H1 (cell line): ENCODE data around the gene RFX1. TPM values are rescaled to one million over a fixed set of nuclear protein-coding genes. Genes with fewer than 3 reads are reported as not detected.

Experiments used
- CTCF ChIA-PET: fragments of 300-600 bp; sonication (Branson Sonifier 250); formaldehyde crosslinking; loops from one replicate; lab custom pipeline; 2021; ENCODE audit not compliant: partially characterized antibody; lab: Charles Lee
- POLR2A ChIA-PET: fragments of 300-600 bp; sonication (Branson Sonifier 250); formaldehyde crosslinking; loops from one replicate; lab custom pipeline; 2021; ENCODE audit warnings: inconsistent platforms; ENCODE audit not compliant: partially characterized antibody; lab: Charles Lee
- DNase-seq, 2 experiments: peaks; one replicate each; pipeline versions ENCODE4 v3.0.0 to v3.0.0-alpha.2; 2010 to 2022; ENCODE audit warnings: low spot score in 2 of 2, low read depth in 1 of 2, mixed read lengths in 1 of 2
- FAIRE-seq: peaks from 2 replicates; lab custom pipeline; 2011; peaks lifted over from hg19 to GRCh38; lab: Jason Lieb, UNC
- H2AFZ ChIP-seq: 2 replicates; pipeline ENCODE4 v1.8.1; 2012; ENCODE audit warnings: low read length, inconsistent platforms
- H2AK5ac ChIP-seq: 2 replicates; pipeline ENCODE4 v1.6.1; 2013; ENCODE audit warnings: low read depth, low read length
- H2BK120ac ChIP-seq: replicated peaks from 2 replicates; pipeline ENCODE3; 2013; ENCODE audit warnings: low read depth, low read length, inconsistent platforms
- H2BK12ac ChIP-seq: 2 replicates; pipeline ENCODE4 v1.6.1; 2013; ENCODE audit warnings: low read depth, low read length
- H2BK15ac ChIP-seq: 2 replicates; pipeline ENCODE4 v1.6.1; 2013; ENCODE audit warnings: low read length
- H2BK20ac ChIP-seq: 2 replicates; pipeline ENCODE4 v1.6.1; 2013; ENCODE audit warnings: low read length
- H2BK5ac ChIP-seq: 2 replicates; pipeline ENCODE4 v1.6.1; 2013; ENCODE audit warnings: low read depth, low read length
- H3K14ac ChIP-seq: 2 replicates; pipeline ENCODE4 v1.6.1; 2013; ENCODE audit warnings: inconsistent platforms; ENCODE audit not compliant: insufficient read length
- H3K18ac ChIP-seq: 2 replicates; pipeline ENCODE4 v1.6.1; 2013; ENCODE audit warnings: low read length; ENCODE audit errors: extremely low read depth
- H3K23ac ChIP-seq: 2 replicates; pipeline ENCODE4 v1.6.1; 2013; ENCODE audit warnings: inconsistent platforms; ENCODE audit not compliant: insufficient read length
- H3K23me2 ChIP-seq: 2 replicates; pipeline ENCODE4 v1.6.1; 2013; ENCODE audit warnings: low read depth, low read length
- H3K27ac ChIP-seq: 2 replicates; pipeline ENCODE4 v1.6.1; 2011; ENCODE audit warnings: low read depth, low read length, inconsistent platforms
- H3K27me3 ChIP-seq, 4 experiments: replicated peaks in 1 of 4; 1 replicate in 1 of 4; 2 replicates in 3 of 4; pipeline versions ENCODE4 v1.6.1 to v1.8.1; 2011 to 2013; ENCODE audit warnings: low read length in 3 of 4, mild to moderate bottlenecking in 3 of 4, inconsistent platforms in 2 of 4, mixed read lengths in 2 of 4, moderate library complexity in 1 of 4; ENCODE audit not compliant: control insufficient read depth in 3 of 4, insufficient read depth in 3 of 4; ENCODE audit errors: extremely low read depth in 1 of 4
- H3K36me3 ChIP-seq, 4 experiments: 2 replicates each; pipeline versions ENCODE4 v1.6.1 to v1.8.1; 2011 to 2013; ENCODE audit warnings: mild to moderate bottlenecking in 4 of 4, low read length in 3 of 4, moderate library complexity in 2 of 4, control low read depth in 1 of 4, inconsistent platforms in 1 of 4; ENCODE audit not compliant: insufficient read depth in 4 of 4, control insufficient read depth in 2 of 4
- H3K4ac ChIP-seq: replicated peaks from 2 replicates; pipeline ENCODE3; 2013; ENCODE audit warnings: low read length, low read depth, mixed read lengths, inconsistent platforms; ENCODE audit not compliant: insufficient read length
- H3K4me1 ChIP-seq, 4 experiments: replicated peaks in 1 of 4; 1 replicate in 1 of 4; 2 replicates in 3 of 4; pipeline versions ENCODE4 v1.6.1 to v1.8.1; 2011 to 2013; ENCODE audit warnings: low read length in 3 of 4, inconsistent platforms in 2 of 4, mixed read lengths in 1 of 4; ENCODE audit not compliant: insufficient read depth in 4 of 4, control insufficient read depth in 3 of 4
- H3K4me2 ChIP-seq, 2 experiments: 2 replicates each; pipeline versions ENCODE4 v1.6.1 to v1.8.1; 2011 to 2013; ENCODE audit warnings: low read depth in 2 of 2, low read length in 2 of 2, control low read depth in 1 of 2, inconsistent platforms in 1 of 2, mild to moderate bottlenecking in 1 of 2; ENCODE audit not compliant: insufficient read depth in 1 of 2
- H3K4me3 ChIP-seq, 4 experiments: fragments of 200-600, 300-600 bp in 1 of 4; sonication (generic), shearing (Covaris generic), sonication (Bioruptor Twin) in 1 of 4; 2 replicates each; pipeline versions ENCODE4 v1.5.1 to v1.8.1; 2011 to 2016; ENCODE audit warnings: low read length in 4 of 4, low read depth in 3 of 4, control low read depth in 2 of 4, inconsistent platforms in 2 of 4, mild to moderate bottlenecking in 2 of 4, mixed read lengths in 1 of 4, moderate library complexity in 1 of 4; ENCODE audit not compliant: insufficient read depth in 2 of 4; ENCODE audit errors: extremely low read depth in 1 of 4
- H3K56ac ChIP-seq: replicated peaks from 2 replicates; pipeline ENCODE3; 2013; ENCODE audit warnings: low read depth, mild to moderate bottlenecking, mixed read lengths, low read length, inconsistent platforms; ENCODE audit not compliant: insufficient read length
- H3K79me1 ChIP-seq: 2 replicates; pipeline ENCODE4 v1.6.1; 2013; ENCODE audit warnings: low read depth, low read length, control low read depth
- H3K79me2 ChIP-seq, 2 experiments: 2 replicates each; pipeline versions ENCODE4 v1.6.1 to v1.8.1; 2012 to 2013; ENCODE audit warnings: low read length in 2 of 2, mild to moderate bottlenecking in 2 of 2, inconsistent platforms in 1 of 2; ENCODE audit not compliant: insufficient read depth in 2 of 2, control insufficient read depth in 1 of 2
- H3K9ac ChIP-seq, 4 experiments: replicated peaks in 1 of 4; 1 replicate in 1 of 4; 2 replicates in 3 of 4; pipeline versions ENCODE4 v1.6.1 to v1.8.1; 2011 to 2013; ENCODE audit warnings: low read depth in 3 of 4, low read length in 3 of 4, control low read depth in 2 of 4, mild to moderate bottlenecking in 2 of 4, moderate library complexity in 2 of 4, inconsistent platforms in 1 of 4; ENCODE audit errors: extremely low read depth in 1 of 4
- H3K9me3 ChIP-seq, 2 experiments: 2 replicates each; pipeline versions ENCODE4 v1.6.1 to v1.8.1; 2012 to 2013; ENCODE audit warnings: mild to moderate bottlenecking in 2 of 2, moderate library complexity in 2 of 2, control low read depth in 1 of 2, inconsistent platforms in 1 of 2, low read depth in 1 of 2, low read length in 1 of 2, mixed read lengths in 1 of 2; ENCODE audit not compliant: insufficient read depth in 2 of 2
- H4K20me1 ChIP-seq, 2 experiments: replicated peaks in 1 of 2; 2 replicates each; pipeline versions ENCODE3 to v1.8.1; 2011 to 2013; ENCODE audit warnings: inconsistent platforms in 2 of 2, low read length in 2 of 2, mild to moderate bottlenecking in 1 of 2; ENCODE audit not compliant: insufficient read depth in 2 of 2, control insufficient read depth in 1 of 2
- H4K5ac ChIP-seq: 2 replicates; pipeline ENCODE4 v1.6.1; 2013; ENCODE audit warnings: low read length, low read depth, mixed read lengths, inconsistent platforms; ENCODE audit not compliant: insufficient read length
- H4K8ac ChIP-seq: 2 replicates; pipeline ENCODE4 v1.8.0; 2013; ENCODE audit warnings: mild to moderate bottlenecking, moderate library complexity, low read length, inconsistent platforms; ENCODE audit not compliant: insufficient read depth; ENCODE audit errors: extremely low read depth
- H4K91ac ChIP-seq: replicated peaks from 2 replicates; pipeline ENCODE3; 2013; ENCODE audit warnings: low read length, mixed read lengths, inconsistent platforms; ENCODE audit not compliant: insufficient read length
- POLR2A ChIP-seq, 2 experiments: IDR thresholded peaks; 1 replicate in 1 of 2; 2 replicates in 1 of 2; pipeline ENCODE4 v1.6.1; 2011; ENCODE audit warnings: low read depth in 2 of 2, low read length in 2 of 2, mild to moderate bottlenecking in 2 of 2; ENCODE audit errors: control extremely low read depth in 1 of 2
- SIRT6 ChIP-seq: IDR thresholded peaks from one replicate; pipeline ENCODE4 v1.7.1; 2012; ENCODE audit warnings: low read length, inconsistent platforms
- TAF1 ChIP-seq: IDR thresholded peaks from 2 replicates; pipeline ENCODE4 v1.6.1; 2011; ENCODE audit warnings: mild to moderate bottlenecking, low read depth, low read length
- ZNF274 ChIP-seq: IDR thresholded peaks from 2 replicates; pipeline ENCODE4 v1.7.0; 2012; ENCODE audit warnings: low read length, borderline replicate concordance; ENCODE audit errors: extremely low read depth
- WGBS, 2 experiments: shearing (Covaris generic) in 1 of 2; methylation state at CpG; one replicate each; pipeline versions ENCODE4 v1.1.6 to v1.1.7; 2013 to 2015; ENCODE audit warnings: low lambda C conversion rate in 2 of 2, mixed read lengths in 2 of 2, inconsistent platforms in 1 of 2, low coverage in 1 of 2, missing lambda C conversion rate in 1 of 2; ENCODE audit not compliant: insufficient replicate concordance in 2 of 2, insufficient coverage in 1 of 2, insufficient read length in 1 of 2; ENCODE audit errors: extremely low coverage in 1 of 2, missing lambda C conversion rate in 1 of 2; 5-methylcytosine and 5-hydroxymethylcytosine counted together
- polyA plus RNA-seq, 7 experiments: library from polyadenylated mRNA; depleted of rRNA in 3 of 7; stranded (reverse) in 5 of 7; unstranded in 2 of 7; fragments of >200 nt in 5 of 7; fragments of 200-250 nt in 2 of 7; gene quantifications; 1 replicate in 5 of 7; 2 replicates in 1 of 7; 4 replicates in 1 of 7; pipeline versions ENCODE4 v1.2.1 to v1.2.3, GENCODE V29; 2011 to 2013; ENCODE audit warnings: missing spikeins in 2 of 7, mixed read lengths in 2 of 7
- total RNA-seq: library from RNA; stranded (reverse); fragmentation: NEBNext Ultra II Directional; extraction: Animal tissue kit (Norgen Biotek cat#: 25700); gene quantifications from 2 replicates; pipeline ENCODE4 v1.2.1, GENCODE V29; 2021
- TF ChIP-seq, protein P1 (sequence below): IDR thresholded peaks from 2 replicates; pipeline ENCODE4 v1.6.1; 2012; ENCODE audit warnings: inconsistent platforms
- TF ChIP-seq, protein P2 (sequence below): IDR thresholded peaks from 2 replicates; pipeline ENCODE4 v1.6.1; 2011; ENCODE audit warnings: low read depth, mild to moderate bottlenecking, low read length; ENCODE audit not compliant: insufficient read depth

The RFX1 gene
- total and polyA plus RNA-seq, 2 of the 8 experiments (the other 6 are each of a cell fraction or from before 2014, with no cell fraction given): 4.9 to 17.0 TPM

DNA sequence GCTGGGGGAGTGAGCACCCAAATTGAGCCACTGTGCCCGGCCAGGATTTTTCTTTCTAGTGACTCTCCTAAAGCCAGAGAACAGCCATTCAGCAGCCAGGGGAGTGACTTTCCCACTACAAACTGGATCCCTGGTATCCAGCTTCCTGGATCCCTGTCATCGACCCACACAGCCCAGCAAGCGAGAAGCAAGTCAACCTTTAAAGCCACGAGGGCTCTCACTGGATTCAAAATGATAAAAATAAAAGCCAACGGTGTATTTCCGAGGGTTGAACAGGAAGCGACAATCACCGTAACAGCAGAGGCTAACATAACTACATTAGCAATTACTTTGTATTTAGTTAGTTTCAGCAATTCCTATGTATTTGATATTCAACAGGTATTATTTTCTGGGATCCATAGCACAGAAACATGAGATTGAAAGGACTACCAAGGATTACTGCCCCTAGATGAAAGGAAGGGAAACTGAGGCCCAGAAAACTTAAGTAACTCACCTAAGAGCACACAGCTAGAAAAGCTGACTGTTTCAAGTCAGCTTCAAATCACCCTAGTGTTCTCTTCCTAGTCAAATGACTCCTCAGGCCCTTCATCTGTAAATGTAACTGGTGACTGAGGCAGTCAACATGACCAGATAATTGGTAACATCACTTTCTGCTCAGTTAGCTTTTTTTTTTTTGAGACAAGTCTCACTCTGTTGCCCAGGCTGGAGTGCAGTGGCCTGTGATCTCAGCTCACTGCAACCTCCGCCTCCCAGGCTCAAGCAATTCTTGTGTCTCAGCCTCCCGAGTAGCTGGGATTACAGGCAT is 2.7 kb downstream of the RFX1 start:
- H3K9ac ChIP-seq: no peak overlapping the region
- POLR2A ChIA-PET: interaction anchor here (0.6 to 3.6 kb wide), 11 partner anchors 8 to 122 kb away, joined by 3 to 16 read pairs (median 6); partner anchors contain the start of genes DCAF15 and IL27RA
- no peak overlapping the region for H3K18ac ChIP-seq
- TF ChIP-seq, protein P1, sequence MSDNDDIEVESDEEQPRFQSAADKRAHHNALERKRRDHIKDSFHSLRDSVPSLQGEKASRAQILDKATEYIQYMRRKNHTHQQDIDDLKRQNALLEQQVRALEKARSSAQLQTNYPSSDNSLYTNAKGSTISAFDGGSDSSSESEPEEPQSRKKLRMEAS: no peak
- TF ChIP-seq ZNF274 (no peak), SIRT6 (no peak), TAF1 (no peak), POLR2A (IDR thresholded peaks at IDR 0.05; ENCODE audit: control extremely low read depth in 1 of 2, low read depth in 2 of 2, low read length in 2 of 2) (no peak)
- TF ChIP-seq, protein P2, sequence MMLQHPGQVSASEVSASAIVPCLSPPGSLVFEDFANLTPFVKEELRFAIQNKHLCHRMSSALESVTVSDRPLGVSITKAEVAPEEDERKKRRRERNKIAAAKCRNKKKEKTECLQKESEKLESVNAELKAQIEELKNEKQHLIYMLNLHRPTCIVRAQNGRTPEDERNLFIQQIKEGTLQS: no peak

More for the DNA sequence above, 2.7 kb downstream of the RFX1 start:
- H3K36me3 ChIP-seq: peaks cover 0 to 7% (median 0%) of the 10 kb centered on the region in 4 experiments; a peak in 3 of 8 replicates
- H3K4me3 ChIP-seq: no peak overlapping the region
- WGBS, 2 experiments: 87% methylated on average over 10 of the region's 10 CpGs; no CpG with 5 or more reads in 1 of the 2 experiments
- no peak overlapping the region for H4K91ac ChIP-seq
- DNase-seq (no peak), FAIRE-seq (no peak)
- H3K56ac ChIP-seq: no peak overlapping the region
- H2BK5ac ChIP-seq: no peak overlapping the region
- H3K79me1 ChIP-seq: peaks cover 3% of the 10 kb centered on the region
- no peak overlapping the region for H4K5ac ChIP-seq
- CTCF ChIA-PET: interaction anchor here (1.1 to 1.6 kb wide), 4 partner anchors 18 to 54 kb away, joined by 3 to 5 read pairs (median 3); no protein-coding TSS in a partner anchor
- H3K79me2 ChIP-seq: peaks cover 0 to 9% of the 10 kb centered on the region in 2 experiments; a peak in 2 of 4 replicates
- H3K4me1 ChIP-seq: peaks cover 0 to 4% (median under 1%) of the 10 kb centered on the region in 4 experiments; a peak in 5 of 7 replicates
- H3K27ac ChIP-seq: no peak overlapping the region
- no peak overlapping the region for H2AK5ac ChIP-seq
- no peak overlapping the region for H3K14ac ChIP-seq
- no peaks in the 10 kb centered on the region for H3K27me3 ChIP-seq
- H2AFZ ChIP-seq: no peak overlapping the region
- peaks cover 6 to 11% of the 10 kb centered on the region in 2 experiments; a peak in 3 of 4 replicates for H3K9me3 ChIP-seq
- H3K23ac ChIP-seq: no peak overlapping the region
- no peaks in the 10 kb centered on the region for H4K20me1 ChIP-seq
- no peak overlapping the region; the same call in 1 of the 2 replicates for H2BK15ac ChIP-seq
- no peak overlapping the region for H3K4ac ChIP-seq
- no peak overlapping the region for H4K8ac ChIP-seq
- no peak overlapping the region for H2BK120ac ChIP-seq
- H2BK20ac ChIP-seq: no peak overlapping the region
- peaks cover 5% of the 10 kb centered on the region; the same call in 1 of the 2 replicates for H3K23me2 ChIP-seq
- H2BK12ac ChIP-seq: no peak overlapping the region
- H3K4me2 ChIP-seq: no peak overlapping the region
